ENCODE data around the gene PAK5.

Gene PAK5

GRCh38 chr20:9808166-9808565 is 30.7 kb downstream of the PAK5 start:
- Histone ChIP-seq H4K20me1 (ENCODE audit: insufficient read depth, low read length) (no peaks in the 10 kb centered on the region), H3K27ac (ENCODE audit: low read length) (no peak overlapping the region), H3K9ac (ENCODE audit: low read length) (no peak overlapping the region), H3K4me2 (ENCODE audit: low read depth, low read length) (no peak overlapping the region), H3K27me3 (replicated peaks; ENCODE audit: insufficient read depth, low read length) (no peaks in the 10 kb centered on the region), H2AFZ (ENCODE audit: low read length) (no peak overlapping the region), H3F3A (ENCODE audit: insufficient read depth, low read length) (no peaks in the 10 kb centered on the region), H3K79me2 (ENCODE audit: low read length) (no peaks in the 10 kb centered on the region), H3K4me3 (ENCODE audit: low read length) (no peak overlapping the region), H3K9me2 (replicated peaks; ENCODE audit: insufficient read depth, low read length) (no peaks in the 10 kb centered on the region), H3K9me3 (replicated peaks; ENCODE audit: insufficient read depth, low read length) (no peaks in the 10 kb centered on the region), H3K4me1 (ENCODE audit: low read length) (no peaks in the 10 kb centered on the region), H3K36me3 (replicated peaks; ENCODE audit: insufficient read depth, low read length) (no peaks in the 10 kb centered on the region)
- DNase-seq: no peak
- TF ChIP-seq CTCF (IDR thresholded peaks at IDR 0.05; ENCODE audit: low read length) (no peak), EZH2phosphoT487 (IDR thresholded peaks at IDR 0.05; ENCODE audit: low read length) (no peak), EZH2 (optimal IDR thresholded peaks at IDR 0.05; ENCODE audit: low read depth, low read length) (no peak)

GRCh38 chr20:9807136-9807535 is 31.7 kb downstream of the PAK5 start:
- Histone ChIP-seq H3K9me3 (replicated peaks; ENCODE audit: insufficient read depth, low read length) (no peaks in the 10 kb centered on the region), H3K4me3 (ENCODE audit: low read length) (no peak overlapping the region), H3K9me2 (replicated peaks; ENCODE audit: insufficient read depth, low read length) (no peaks in the 10 kb centered on the region), H3K4me2 (ENCODE audit: low read depth, low read length) (no peak overlapping the region), H2AFZ (ENCODE audit: low read length) (no peak overlapping the region), H4K20me1 (ENCODE audit: insufficient read depth, low read length) (no peaks in the 10 kb centered on the region), H3K4me1 (ENCODE audit: low read length) (no peaks in the 10 kb centered on the region), H3K9ac (ENCODE audit: low read length) (no peak overlapping the region), H3K27me3 (replicated peaks; ENCODE audit: insufficient read depth, low read length) (no peaks in the 10 kb centered on the region), H3K27ac (ENCODE audit: low read length) (no peak overlapping the region), H3K36me3 (replicated peaks; ENCODE audit: insufficient read depth, low read length) (no peaks in the 10 kb centered on the region), H3F3A (ENCODE audit: insufficient read depth, low read length) (no peaks in the 10 kb centered on the region), H3K79me2 (ENCODE audit: low read length) (no peaks in the 10 kb centered on the region)
- TF ChIP-seq EZH2 (optimal IDR thresholded peaks at IDR 0.05; ENCODE audit: low read depth, low read length): no peak
- no peak for TF ChIP-seq EZH2phosphoT487 (IDR thresholded peaks at IDR 0.05; ENCODE audit: low read length)
- TF ChIP-seq CTCF (IDR thresholded peaks at IDR 0.05; ENCODE audit: low read length): no peak
- no peak for DNase-seq

GRCh38 chr20:9800421-9800820 is 38.5 kb downstream of the PAK5 start:
- Histone ChIP-seq H3K79me2 (ENCODE audit: low read length) (no peaks in the 10 kb centered on the region), H3K27me3 (replicated peaks; ENCODE audit: insufficient read depth, low read length) (no peaks in the 10 kb centered on the region), H3K9me2 (replicated peaks; ENCODE audit: insufficient read depth, low read length) (no peaks in the 10 kb centered on the region), H4K20me1 (ENCODE audit: insufficient read depth, low read length) (no peaks in the 10 kb centered on the region), H3K4me1 (ENCODE audit: low read length) (no peaks in the 10 kb centered on the region), H3K4me2 (ENCODE audit: low read depth, low read length) (no peak overlapping the region), H2AFZ (ENCODE audit: low read length) (no peak overlapping the region), H3F3A (ENCODE audit: insufficient read depth, low read length) (no peaks in the 10 kb centered on the region), H3K36me3 (replicated peaks; ENCODE audit: insufficient read depth, low read length) (no peaks in the 10 kb centered on the region), H3K27ac (ENCODE audit: low read length) (no peak overlapping the region), H3K9ac (ENCODE audit: low read length) (no peak overlapping the region), H3K9me3 (replicated peaks; ENCODE audit: insufficient read depth, low read length) (no peaks in the 10 kb centered on the region), H3K4me3 (ENCODE audit: low read length) (no peak overlapping the region)
- TF ChIP-seq EZH2phosphoT487 (IDR thresholded peaks at IDR 0.05; ENCODE audit: low read length): no peak
- TF ChIP-seq CTCF (IDR thresholded peaks at IDR 0.05; ENCODE audit: low read length): no peak
- no peak for TF ChIP-seq EZH2 (optimal IDR thresholded peaks at IDR 0.05; ENCODE audit: low read depth, low read length)
- DNase-seq: no peak
